ENCODE data around the gene ACTR10.
A peak's percentile ranks its signal among the peaks of the same experiment; 100 is the strongest.

The ACTR10 gene

GRCh38 chr14:58196198-58196597 is 3.8 kb upstream of the ACTR10 start:
- no peak overlapping the region for H3K4me3 ChIP-seq (ENCODE audit: low read depth, low read length)
- no peak for TF ChIP-seq CTCF (IDR thresholded peaks at IDR 0.05; ENCODE audit: low read depth, low read length)

- no peak overlapping the region for H3K4me3 ChIP-seq (ENCODE audit: low read depth, low read length)
- no peak for TF ChIP-seq CTCF (IDR thresholded peaks at IDR 0.05; ENCODE audit: low read depth, low read length)
Measured at GRCh38 chr14:58198086-58198485, 1.9 kb upstream of the ACTR10 start.

- peak overlapping the region; percentile 96 for H3K4me3 ChIP-seq (ENCODE audit: low read depth, low read length)
- no peak for TF ChIP-seq CTCF (IDR thresholded peaks at IDR 0.05; ENCODE audit: low read depth, low read length)
Measured at GRCh38 chr14:58200480-58200841, 512 bp downstream of the ACTR10 start.

- H3K4me3 ChIP-seq (ENCODE audit: low read depth, low read length): peak overlapping the region; percentile 96
- TF ChIP-seq CTCF (IDR thresholded peaks at IDR 0.05; ENCODE audit: low read depth, low read length): no peak
Measured at GRCh38 chr14:58200846-58201245, 897 bp downstream of the ACTR10 start.

GRCh38 chr14:58213176-58213575 is 13.2 kb downstream of the ACTR10 start:
- TF ChIP-seq CTCF (IDR thresholded peaks at IDR 0.05; ENCODE audit: low read depth, low read length): no peak
- no peak overlapping the region for H3K4me3 ChIP-seq (ENCODE audit: low read depth, low read length)

- H3K4me3 ChIP-seq (ENCODE audit: low read depth, low read length): no peak overlapping the region
- TF ChIP-seq CTCF (IDR thresholded peaks at IDR 0.05; ENCODE audit: low read depth, low read length): no peak
Measured at GRCh38 chr14:58215191-58215914, 15.4 kb downstream of the ACTR10 start.

- H3K4me3 ChIP-seq (ENCODE audit: low read depth, low read length): no peak overlapping the region
- no peak for TF ChIP-seq CTCF (IDR thresholded peaks at IDR 0.05; ENCODE audit: low read depth, low read length)
Measured at GRCh38 chr14:58216544-58216943, 16.6 kb downstream of the ACTR10 start.
